ENCODE measurements around the gene CPSF4L. TPM values are rescaled to one million over a fixed set of nuclear protein-coding genes. Genes with fewer than 3 reads are reported as not detected.
"Not testable (repeated sequence)": the region's sequence is repeated elsewhere in the genome, so short reads cannot be mapped to it uniquely, and the experiment has no call there.

CPSF4L gene
- total RNA-seq (2012; rRNA removed): 0.25 TPM in 1 of 2 replicates, not detected in the other

- Histone ChIP-seq H3K9me3 (replicated peaks; ENCODE audit: low read length) (no peaks in the 10 kb centered on the region), H3K4me3 (ENCODE audit: low read length) (no peak within 1 kb of the TSS), H3K27me3 (ENCODE audit: control insufficient read depth, insufficient read depth, low read length) (peaks cover 2% of the 10 kb centered on the region), H3K4me2 (ENCODE audit: low read length) (no peak within 1 kb of the TSS), H3K36me3 (ENCODE audit: insufficient read depth, low read length) (no peaks in the 10 kb centered on the region), H3K9ac (ENCODE audit: low read depth, low read length) (no peak within 1 kb of the TSS), H3K4me1 (ENCODE audit: control insufficient read depth, insufficient read depth, low read length) (no peaks in the 10 kb centered on the region)
Observed at GRCh38 chr17:73261617-73261951, at the start of gene CPSF4L. TSS of gene CPSF4L (minus strand) at chr17:73261880. CDS start at chr17:73261818, 62 bp downstream.

- H3K27me3 ChIP-seq (ENCODE audit: control insufficient read depth, insufficient read depth, low read length): no peaks in the 10 kb centered on the region
- H3K9me3 ChIP-seq (replicated peaks; ENCODE audit: low read length): no peaks in the 10 kb centered on the region
- H3K4me1 ChIP-seq (ENCODE audit: control insufficient read depth, insufficient read depth, low read length): peaks cover 31% of the 10 kb centered on the region
- no peaks in the 10 kb centered on the region for H3K36me3 ChIP-seq (ENCODE audit: insufficient read depth, low read length)
- H3K9ac ChIP-seq (ENCODE audit: low read depth, low read length): peak overlapping the region; percentile 92
- peak overlapping the region; percentile 97 for H3K4me3 ChIP-seq (ENCODE audit: low read length)
- H3K4me2 ChIP-seq (ENCODE audit: low read length): peak overlapping the region; percentile 97
Observed at GRCh38 chr17:73311428-73311780, 49.7 kb upstream of the CPSF4L start.

- H3K9me3 ChIP-seq (replicated peaks; ENCODE audit: low read length): no peaks in the 10 kb centered on the region
- H3K27me3 ChIP-seq (ENCODE audit: control insufficient read depth, insufficient read depth, low read length): no peaks in the 10 kb centered on the region
- H3K4me3 ChIP-seq (ENCODE audit: low read length): peak overlapping the region; percentile 97
- H3K4me1 ChIP-seq (ENCODE audit: control insufficient read depth, insufficient read depth, low read length): peaks cover 46% of the 10 kb centered on the region
- peak overlapping the region; percentile 97 for H3K4me2 ChIP-seq (ENCODE audit: low read length)
- H3K36me3 ChIP-seq (ENCODE audit: insufficient read depth, low read length): peaks cover 4% of the 10 kb centered on the region
- H3K9ac ChIP-seq (ENCODE audit: low read depth, low read length): peak overlapping the region; percentile 92
Observed at GRCh38 chr17:73309727-73310596, 48.3 kb upstream of the CPSF4L start.

- H3K9me3 ChIP-seq (replicated peaks; ENCODE audit: low read length); H3K4me3 ChIP-seq (ENCODE audit: low read length); H3K27me3 ChIP-seq (ENCODE audit: control insufficient read depth, insufficient read depth, low read length); H3K36me3 ChIP-seq (ENCODE audit: insufficient read depth, low read length): not testable (repeated sequence)
- Histone ChIP-seq H3K4me1 (ENCODE audit: control insufficient read depth, insufficient read depth, low read length) (peaks cover 56% of the 10 kb centered on the region), H3K9ac (ENCODE audit: low read depth, low read length) (peak overlapping the region; percentile 92), H3K4me2 (ENCODE audit: low read length) (peak overlapping the region; percentile 97)
Observed at GRCh38 chr17:73308959-73309358, 47.3 kb upstream of the CPSF4L start.

GRCh38 chr17:73308017-73308823 lies 46.5 kb upstream of the CPSF4L start:
- Histone ChIP-seq H3K9ac (ENCODE audit: low read depth, low read length) (peak overlapping the region; percentile 57), H3K4me1 (ENCODE audit: control insufficient read depth, insufficient read depth, low read length) (peaks cover 63% of the 10 kb centered on the region), H3K9me3 (replicated peaks; ENCODE audit: low read length) (no peaks in the 10 kb centered on the region), H3K4me2 (ENCODE audit: low read length) (peak overlapping the region; percentile 97), H3K4me3 (ENCODE audit: low read length) (peak overlapping the region; percentile 50), H3K36me3 (ENCODE audit: insufficient read depth, low read length) (peaks cover 4% of the 10 kb centered on the region), H3K27me3 (ENCODE audit: control insufficient read depth, insufficient read depth, low read length) (no peaks in the 10 kb centered on the region)

GRCh38 chr17:73307130-73307529 lies 45.5 kb upstream of the CPSF4L start:
- H3K4me2 ChIP-seq (ENCODE audit: low read length): peak overlapping the region; percentile 42
- H3K9me3 ChIP-seq (replicated peaks; ENCODE audit: low read length): no peaks in the 10 kb centered on the region
- no peak overlapping the region for H3K4me3 ChIP-seq (ENCODE audit: low read length)
- no peak overlapping the region for H3K9ac ChIP-seq (ENCODE audit: low read depth, low read length)
- no peaks in the 10 kb centered on the region for H3K27me3 ChIP-seq (ENCODE audit: control insufficient read depth, insufficient read depth, low read length)
- peaks cover 62% of the 10 kb centered on the region for H3K4me1 ChIP-seq (ENCODE audit: control insufficient read depth, insufficient read depth, low read length)
- peaks cover 4% of the 10 kb centered on the region for H3K36me3 ChIP-seq (ENCODE audit: insufficient read depth, low read length)

GRCh38 chr17:73305845-73306836 lies 44.5 kb upstream of the CPSF4L start:
- H3K27me3 ChIP-seq (ENCODE audit: control insufficient read depth, insufficient read depth, low read length): no peaks in the 10 kb centered on the region
- no peaks in the 10 kb centered on the region for H3K9me3 ChIP-seq (replicated peaks; ENCODE audit: low read length)
- H3K4me2 ChIP-seq (ENCODE audit: low read length): peak overlapping the region; percentile 90
- peaks cover 65% of the 10 kb centered on the region for H3K4me1 ChIP-seq (ENCODE audit: control insufficient read depth, insufficient read depth, low read length)
- H3K36me3 ChIP-seq (ENCODE audit: insufficient read depth, low read length): peaks cover 4% of the 10 kb centered on the region
- peak overlapping the region; percentile 88 for H3K9ac ChIP-seq (ENCODE audit: low read depth, low read length)
- peak overlapping the region; percentile 68 for H3K4me3 ChIP-seq (ENCODE audit: low read length)

GRCh38 chr17:73304971-73305812 lies 43.5 kb upstream of the CPSF4L start:
- Histone ChIP-seq H3K9ac (ENCODE audit: low read depth, low read length) (peak overlapping the region; percentile 88), H3K4me1 (ENCODE audit: control insufficient read depth, insufficient read depth, low read length) (peaks cover 68% of the 10 kb centered on the region), H3K9me3 (replicated peaks; ENCODE audit: low read length) (no peaks in the 10 kb centered on the region), H3K36me3 (ENCODE audit: insufficient read depth, low read length) (peaks cover 4% of the 10 kb centered on the region), H3K4me3 (ENCODE audit: low read length) (peak overlapping the region; percentile 68), H3K4me2 (ENCODE audit: low read length) (peak overlapping the region; percentile 90), H3K27me3 (ENCODE audit: control insufficient read depth, insufficient read depth, low read length) (no peaks in the 10 kb centered on the region)

- no peaks in the 10 kb centered on the region for H3K27me3 ChIP-seq (ENCODE audit: control insufficient read depth, insufficient read depth, low read length)
- H3K9me3 ChIP-seq (replicated peaks; ENCODE audit: low read length): no peaks in the 10 kb centered on the region
- peak overlapping the region; percentile 88 for H3K9ac ChIP-seq (ENCODE audit: low read depth, low read length)
- peaks cover 4% of the 10 kb centered on the region for H3K36me3 ChIP-seq (ENCODE audit: insufficient read depth, low read length)
- H3K4me1 ChIP-seq (ENCODE audit: control insufficient read depth, insufficient read depth, low read length): peaks cover 68% of the 10 kb centered on the region
- peak overlapping the region; percentile 68 for H3K4me3 ChIP-seq (ENCODE audit: low read length)
- peak overlapping the region; percentile 90 for H3K4me2 ChIP-seq (ENCODE audit: low read length)
Observed at GRCh38 chr17:73304438-73304837, 42.8 kb upstream of the CPSF4L start.

- H3K4me3 ChIP-seq (ENCODE audit: low read length): no peak overlapping the region
- no peaks in the 10 kb centered on the region for H3K27me3 ChIP-seq (ENCODE audit: control insufficient read depth, insufficient read depth, low read length)
- peaks cover 66% of the 10 kb centered on the region for H3K4me1 ChIP-seq (ENCODE audit: control insufficient read depth, insufficient read depth, low read length)
- peaks cover 4% of the 10 kb centered on the region for H3K36me3 ChIP-seq (ENCODE audit: insufficient read depth, low read length)
- no peaks in the 10 kb centered on the region for H3K9me3 ChIP-seq (replicated peaks; ENCODE audit: low read length)
- H3K4me2 ChIP-seq (ENCODE audit: low read length): no peak overlapping the region
- no peak overlapping the region for H3K9ac ChIP-seq (ENCODE audit: low read depth, low read length)
Observed at GRCh38 chr17:73302189-73302588, 40.5 kb upstream of the CPSF4L start.
